ENCODE data around the gene CD8B2. TPM values are rescaled to one million over a fixed set of nuclear protein-coding genes. Genes with fewer than 3 reads are reported as not detected.

CD8B2 gene
- total and polyA plus RNA-seq, 3 donors from 2014 or later = 0.16 to 0.25 TPM; not detected in 1

DNA sequence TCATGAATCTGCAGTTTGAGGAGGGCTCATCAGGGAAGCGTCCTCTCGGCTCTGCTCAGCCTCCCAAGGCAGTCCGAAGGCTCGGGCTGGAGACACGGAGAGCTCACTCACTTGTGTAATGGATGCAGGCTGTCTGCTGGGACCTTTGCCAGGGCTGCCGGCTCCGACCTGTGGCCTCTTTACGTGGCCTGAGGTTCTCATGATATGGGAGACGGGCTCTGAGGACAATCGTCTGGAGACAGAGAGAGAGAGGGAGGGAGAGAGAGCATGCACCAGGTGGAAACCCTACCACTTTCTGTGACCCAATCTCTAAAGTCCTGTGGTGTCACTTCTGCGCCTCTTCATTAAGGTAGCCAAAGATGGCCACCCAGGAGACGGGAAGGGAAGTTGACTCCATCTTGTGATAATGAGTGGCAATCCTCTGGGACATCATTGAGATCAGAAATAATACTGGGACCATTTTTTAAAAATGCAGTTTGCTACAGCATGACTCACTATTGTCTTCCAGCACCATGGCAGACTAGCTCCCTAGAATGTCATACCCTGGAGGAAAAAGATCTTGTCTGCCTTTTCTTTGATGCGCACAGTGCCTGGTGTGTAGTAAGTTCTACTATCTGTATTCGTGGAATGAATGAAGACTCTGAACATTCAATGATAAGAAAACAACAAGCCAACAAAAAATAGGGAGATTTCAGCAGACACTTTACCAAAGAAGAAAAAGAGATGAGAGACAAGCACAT is 60.2 kb downstream of the CD8B2 start:
- TF ChIP-seq POLR2A (IDR thresholded peaks at IDR 0.05) = no peak
- TF ChIP-seq, protein P1, sequence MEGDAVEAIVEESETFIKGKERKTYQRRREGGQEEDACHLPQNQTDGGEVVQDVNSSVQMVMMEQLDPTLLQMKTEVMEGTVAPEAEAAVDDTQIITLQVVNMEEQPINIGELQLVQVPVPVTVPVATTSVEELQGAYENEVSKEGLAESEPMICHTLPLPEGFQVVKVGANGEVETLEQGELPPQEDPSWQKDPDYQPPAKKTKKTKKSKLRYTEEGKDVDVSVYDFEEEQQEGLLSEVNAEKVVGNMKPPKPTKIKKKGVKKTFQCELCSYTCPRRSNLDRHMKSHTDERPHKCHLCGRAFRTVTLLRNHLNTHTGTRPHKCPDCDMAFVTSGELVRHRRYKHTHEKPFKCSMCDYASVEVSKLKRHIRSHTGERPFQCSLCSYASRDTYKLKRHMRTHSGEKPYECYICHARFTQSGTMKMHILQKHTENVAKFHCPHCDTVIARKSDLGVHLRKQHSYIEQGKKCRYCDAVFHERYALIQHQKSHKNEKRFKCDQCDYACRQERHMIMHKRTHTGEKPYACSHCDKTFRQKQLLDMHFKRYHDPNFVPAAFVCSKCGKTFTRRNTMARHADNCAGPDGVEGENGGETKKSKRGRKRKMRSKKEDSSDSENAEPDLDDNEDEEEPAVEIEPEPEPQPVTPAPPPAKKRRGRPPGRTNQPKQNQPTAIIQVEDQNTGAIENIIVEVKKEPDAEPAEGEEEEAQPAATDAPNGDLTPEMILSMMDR (IDR thresholded peaks at IDR 0.05) = no peak
- H3K4me3 ChIP-seq = no peak overlapping the region
- H3K27me3 ChIP-seq = no peaks in the 10 kb centered on the region
- H3K9me3 ChIP-seq = no peaks in the 10 kb centered on the region
- no peak overlapping the region for H3K27ac ChIP-seq
- H3K4me1 ChIP-seq = no peaks in the 10 kb centered on the region
- DNase-seq = no peak
- WGBS, 2 donors = 56 to 61% methylated on average over 13 to 14 of the region's 14 CpGs
- H3K36me3 ChIP-seq (ENCODE audit: low read depth, missing control alignments) = no peaks in the 10 kb centered on the region
- intact Hi-C loops (cut with DNase I; ENCODE audit: low total_unique reads) = no loop called here

DNA sequence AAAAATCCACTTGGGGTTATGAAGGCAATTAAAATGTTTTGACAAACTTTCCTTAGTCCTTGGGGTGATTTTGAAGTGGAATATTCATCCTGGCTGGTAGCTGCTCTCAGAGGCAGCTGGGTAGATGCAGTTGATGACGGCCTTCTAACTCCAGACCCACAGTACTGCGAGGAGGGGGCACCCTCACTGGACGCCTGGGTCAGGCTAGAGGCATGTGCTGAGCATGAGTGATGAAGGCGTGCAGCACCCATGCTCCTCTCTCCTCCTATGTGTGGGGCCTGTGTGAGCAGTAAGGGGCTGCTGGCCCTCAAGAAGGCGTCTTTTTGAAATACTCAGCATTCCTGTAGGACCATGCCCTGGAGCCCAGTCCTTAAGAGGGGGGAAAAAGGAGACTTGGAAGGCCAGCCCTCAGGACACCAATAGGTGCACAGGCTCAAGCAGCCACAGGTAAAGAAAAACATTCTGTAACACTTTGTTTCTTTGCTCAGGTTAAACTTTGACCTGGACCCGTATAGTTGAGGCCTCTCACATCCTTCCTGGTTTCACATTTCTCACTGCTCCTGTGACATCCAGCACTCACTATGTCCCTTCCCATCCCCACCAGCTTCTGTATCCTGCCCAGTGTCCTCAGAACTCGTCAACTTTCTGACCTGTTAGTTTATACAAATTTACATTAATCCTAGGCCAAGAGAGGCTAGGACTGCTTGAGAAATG is 64.4 kb downstream of the CD8B2 start:
- intact Hi-C loops (cut with DNase I; ENCODE audit: low total_unique reads) = loop anchor here (10.0 kb wide), 1 partner anchor 447 kb away; no protein-coding TSS in a partner anchor
- H3K27ac ChIP-seq = no peak overlapping the region
- H3K27me3 ChIP-seq = no peaks in the 10 kb centered on the region
- no peaks in the 10 kb centered on the region for H3K4me1 ChIP-seq
- 70 to 77% methylated on average over 7 of the region's 7 CpGs for WGBS, 2 donors
- TF ChIP-seq POLR2A (IDR thresholded peaks at IDR 0.05) = no peak
- TF ChIP-seq, protein P1 (IDR thresholded peaks at IDR 0.05) = no peak
- no peak overlapping the region for H3K4me3 ChIP-seq
- H3K9me3 ChIP-seq = no peaks in the 10 kb centered on the region
- DNase-seq = no peak
- no peaks in the 10 kb centered on the region for H3K36me3 ChIP-seq (ENCODE audit: low read depth, missing control alignments)

DNA sequence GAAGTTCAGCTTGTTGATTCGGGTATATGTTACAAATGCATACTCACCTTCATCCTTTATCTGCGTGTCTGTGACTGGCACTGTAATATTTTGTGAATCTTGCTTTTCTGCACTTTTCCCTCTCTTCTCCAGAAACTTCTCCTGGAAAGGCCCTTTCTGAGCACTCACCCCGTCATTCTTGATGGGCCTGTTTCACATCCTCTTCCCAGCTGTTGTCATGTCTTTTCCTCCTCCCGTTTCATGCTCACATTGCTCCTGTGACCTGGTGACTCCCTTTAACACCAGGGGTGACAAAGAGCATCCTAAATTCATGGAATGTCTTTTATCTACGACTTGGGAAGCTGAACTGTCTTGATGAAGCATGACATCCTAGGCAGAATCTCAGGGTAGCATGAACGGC is 65.8 kb downstream of the CD8B2 start:
- no peaks in the 10 kb centered on the region for H3K9me3 ChIP-seq
- TF ChIP-seq, protein P1 (IDR thresholded peaks at IDR 0.05) = no peak
- TF ChIP-seq POLR2A (IDR thresholded peaks at IDR 0.05) = no peak
- no peaks in the 10 kb centered on the region for H3K4me1 ChIP-seq
- intact Hi-C loops (cut with DNase I; ENCODE audit: low total_unique reads) = loop anchor here (10.0 kb wide), 1 partner anchor 448 kb away; no protein-coding TSS in a partner anchor
- no peak overlapping the region for H3K27ac ChIP-seq
- H3K36me3 ChIP-seq (ENCODE audit: low read depth, missing control alignments) = no peaks in the 10 kb centered on the region
- DNase-seq = no peak
- WGBS, 2 donors = 70 to 79% methylated on average over 6 of the region's 6 CpGs
- no peak overlapping the region for H3K4me3 ChIP-seq
- no peaks in the 10 kb centered on the region for H3K27me3 ChIP-seq

DNA sequence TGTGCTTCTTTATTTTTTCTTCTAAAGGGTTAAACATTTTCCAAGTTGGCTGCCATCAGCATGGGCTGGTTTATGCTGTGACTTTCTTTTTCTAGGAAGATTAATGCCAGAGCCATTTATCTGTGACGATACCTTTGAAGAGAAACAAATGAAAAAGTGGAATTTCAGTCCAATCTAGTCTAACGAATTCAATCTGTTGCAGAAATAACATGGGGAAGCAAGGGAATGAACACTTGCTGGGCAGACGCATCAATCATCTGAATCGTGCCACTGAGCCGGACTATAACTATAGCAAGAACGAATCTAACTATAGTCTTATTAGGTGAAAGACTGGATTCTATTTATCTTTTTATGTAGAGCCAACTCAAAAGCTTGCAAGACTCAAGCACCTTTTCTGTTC is 66.2 kb downstream of the CD8B2 start:
- TF ChIP-seq POLR2A (IDR thresholded peaks at IDR 0.05) = no peak
- TF ChIP-seq, protein P1 (IDR thresholded peaks at IDR 0.05) = no peak
- no peak overlapping the region for H3K27ac ChIP-seq
- H3K4me1 ChIP-seq = no peaks in the 10 kb centered on the region
- no peaks in the 10 kb centered on the region for H3K36me3 ChIP-seq (ENCODE audit: low read depth, missing control alignments)
- intact Hi-C loops (cut with DNase I; ENCODE audit: low total_unique reads) = loop anchor here (10.0 kb wide), 1 partner anchor 449 kb away; no protein-coding TSS in a partner anchor
- no peaks in the 10 kb centered on the region for H3K27me3 ChIP-seq
- no peaks in the 10 kb centered on the region for H3K9me3 ChIP-seq
- WGBS, 2 donors = 65 to 67% methylated on average over 6 of the region's 6 CpGs
- no peak overlapping the region for H3K4me3 ChIP-seq
- no peak for DNase-seq
